HG02588 (cell line): ENCODE data around the gene EPHB4.
"Not testable (repeated sequence)": the region's sequence is repeated elsewhere in the genome, so short reads cannot be mapped to it uniquely, and the experiment has no call there.

Experiments used
- ATAC-seq: cut with Tn5 transposase; IDR thresholded peaks from one replicate; pipeline ENCODE4 v1.9.1; 2021; ENCODE audit warnings: mild to moderate bottlenecking, moderate library complexity; ENCODE audit not compliant: unreplicated experiment

Gene EPHB4

GRCh38 chr7:100854899-100855298, 27.6 kb upstream of the EPHB4 start:
- not testable (repeated sequence) for ATAC-seq

- ATAC-seq: no peak
Observed at GRCh38 chr7:100854146-100854895, 27.0 kb upstream of the EPHB4 start.

- ATAC-seq: peak; percentile 91
Observed at GRCh38 chr7:100852048-100852872, 24.9 kb upstream of the EPHB4 start, which contains the start of gene SLC12A9. Gene SLC12A9, plus strand, starts transcription at chr7:100852713. Its CDS starts 1,485 bp downstream, at chr7:100854198.

DNA sequence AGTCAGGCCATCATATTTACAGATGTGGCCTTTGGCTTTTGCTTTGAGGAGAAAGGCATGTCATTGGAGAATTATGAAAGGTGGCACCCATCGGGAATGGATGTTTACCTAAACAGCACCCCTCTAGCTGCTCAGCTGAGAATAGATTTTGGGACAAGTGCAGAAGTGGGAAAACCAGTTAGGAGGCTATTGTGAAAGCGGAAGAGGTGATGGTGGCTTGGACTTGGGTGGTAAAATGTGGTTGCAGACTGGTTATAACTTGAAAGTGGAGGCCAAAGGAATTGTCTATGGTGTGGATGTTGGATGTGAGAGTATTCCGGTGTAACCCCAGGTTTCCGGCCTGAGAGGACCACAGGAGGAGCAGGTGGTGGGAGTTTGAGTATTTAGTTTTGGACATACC, 20.0 kb upstream of the EPHB4 start:
- no peak for ATAC-seq

DNA sequence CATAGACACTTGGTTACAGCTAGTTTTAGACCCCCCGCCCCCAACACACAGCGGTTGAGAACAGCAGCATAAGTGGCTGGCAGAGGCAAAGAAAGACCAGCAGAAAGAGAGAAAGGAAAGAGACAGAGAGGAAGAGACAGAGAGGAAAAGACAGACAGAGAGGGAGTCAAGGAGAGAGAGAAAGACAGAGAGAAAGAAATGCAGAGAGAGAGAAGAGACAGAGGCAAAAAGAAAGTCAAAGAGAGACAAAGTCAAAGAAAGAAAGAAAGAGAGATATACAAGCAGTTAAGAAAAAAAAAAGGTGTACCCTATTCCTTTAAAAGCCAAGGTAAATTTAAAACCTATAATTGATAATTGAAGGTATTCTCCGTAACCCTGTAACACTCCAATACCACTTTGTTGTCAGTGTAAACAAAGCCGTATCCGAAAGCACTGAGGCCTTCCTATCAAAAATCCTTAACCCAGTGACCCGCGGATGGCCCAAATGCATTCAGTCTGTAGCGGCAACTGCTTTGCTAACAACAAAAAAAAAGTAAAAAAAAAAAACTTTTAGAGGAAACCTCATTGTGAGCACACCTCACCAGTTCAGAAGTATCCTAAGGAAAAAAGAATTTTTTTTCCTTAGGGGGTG, 13.3 kb upstream of the EPHB4 start:
- no peak for ATAC-seq

DNA sequence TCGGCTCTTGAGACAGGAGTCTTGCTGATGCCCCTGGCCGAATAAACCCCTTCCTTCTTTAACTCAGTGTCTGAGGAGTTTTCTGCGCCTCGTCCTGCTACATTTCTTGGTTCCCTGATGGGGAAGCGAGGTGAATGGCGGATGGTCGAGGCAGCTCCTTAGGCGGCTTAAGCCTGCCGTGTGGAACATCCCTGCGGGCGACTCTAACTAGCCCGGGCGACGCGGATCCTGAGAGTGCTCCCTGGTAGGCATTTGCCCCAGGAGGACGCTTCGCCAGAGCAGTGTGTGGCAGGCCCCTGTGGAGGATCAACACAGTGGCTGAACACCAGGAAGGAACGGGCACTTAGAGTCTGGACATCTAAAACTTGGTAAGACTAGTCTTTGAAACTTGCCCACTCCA, 12.0 kb upstream of the EPHB4 start:
- no peak for ATAC-seq

GRCh38 chr7:100837099-100837836, 9.9 kb upstream of the EPHB4 start:
- ATAC-seq: peak; percentile 89

DNA sequence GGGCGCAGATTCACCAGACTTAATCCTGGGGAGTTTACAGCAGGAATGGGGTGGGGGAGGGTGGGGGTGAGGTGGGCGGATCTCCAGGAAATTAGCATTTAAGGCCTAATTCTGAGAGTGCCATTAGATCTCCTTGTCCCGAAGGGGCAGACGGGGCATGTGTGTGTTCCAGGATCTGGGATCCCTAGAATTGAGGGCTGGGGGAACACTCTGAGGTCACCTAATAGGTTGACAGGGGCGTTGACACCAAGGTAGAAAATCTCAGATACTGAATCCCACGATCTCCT, 9.4 kb upstream of the EPHB4 start:
- no peak for ATAC-seq

DNA sequence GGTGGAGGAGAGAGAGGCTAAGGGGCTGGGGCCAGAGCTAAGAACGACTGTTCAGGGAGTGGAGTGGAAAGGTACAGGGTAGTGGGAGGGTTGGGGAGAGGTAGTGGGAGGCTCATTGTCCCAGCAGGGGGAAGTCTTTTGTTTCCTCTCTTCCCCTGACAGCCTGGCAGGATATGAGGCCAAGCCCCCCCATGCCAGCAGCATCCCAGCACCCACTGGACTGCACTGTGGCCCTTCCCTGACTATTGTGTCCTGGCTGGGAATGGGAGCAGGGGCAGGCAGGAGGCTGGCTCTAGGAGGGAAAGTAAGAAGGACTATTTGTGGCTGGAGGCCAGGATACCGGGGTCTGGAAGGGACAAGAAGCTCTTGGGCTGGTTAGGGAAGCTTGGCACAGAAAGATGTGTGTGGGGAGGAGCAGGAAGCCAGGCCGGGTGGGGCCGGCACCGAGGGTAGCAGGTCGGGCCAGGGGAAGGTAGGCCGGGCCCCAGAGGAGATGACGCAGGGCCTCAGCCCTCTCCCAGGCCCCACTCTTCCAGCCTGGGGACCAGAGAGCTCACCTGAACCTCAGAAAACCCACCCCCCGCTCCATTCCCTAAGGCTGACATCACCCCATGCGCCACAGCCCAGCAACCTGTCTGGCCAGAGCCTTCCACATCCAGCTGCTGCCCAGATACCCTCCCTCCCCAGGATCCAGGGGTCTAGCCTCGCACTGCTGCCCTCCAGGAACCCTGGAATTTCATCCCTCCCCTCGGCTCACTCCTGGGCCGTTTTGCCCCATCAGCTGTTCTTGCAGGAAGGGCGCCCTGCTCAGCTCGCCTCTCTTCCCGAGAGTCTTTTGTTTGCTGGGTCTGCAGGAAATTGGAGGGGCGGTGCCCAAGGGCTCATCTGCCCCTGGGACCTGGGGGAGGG, 8.8 kb upstream of the EPHB4 start:
- ATAC-seq: no peak

DNA sequence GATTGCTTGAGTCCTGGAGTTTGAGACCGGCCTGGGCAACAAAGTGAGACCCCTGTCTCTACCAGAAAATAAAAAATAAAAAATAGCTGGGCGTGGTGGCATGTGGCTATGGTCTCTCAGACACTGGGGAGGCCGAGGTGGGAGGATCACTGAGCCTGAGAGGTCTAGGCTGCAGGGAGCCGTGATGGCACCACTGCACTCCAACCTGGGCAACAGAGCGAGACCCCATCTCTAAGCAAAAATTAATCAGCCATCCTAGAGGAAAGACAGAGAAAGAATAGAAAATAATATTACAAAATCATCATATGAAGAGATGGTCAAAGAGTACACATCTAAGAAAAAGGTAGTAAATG, 4.9 kb upstream of the EPHB4 start:
- ATAC-seq: no peak

- ATAC-seq: no peak
Observed at GRCh38 chr7:100830396-100830795, 3.1 kb upstream of the EPHB4 start.

- no peak for ATAC-seq
Observed at GRCh38 chr7:100829150-100829716, 1.9 kb upstream of the EPHB4 start.

DNA sequence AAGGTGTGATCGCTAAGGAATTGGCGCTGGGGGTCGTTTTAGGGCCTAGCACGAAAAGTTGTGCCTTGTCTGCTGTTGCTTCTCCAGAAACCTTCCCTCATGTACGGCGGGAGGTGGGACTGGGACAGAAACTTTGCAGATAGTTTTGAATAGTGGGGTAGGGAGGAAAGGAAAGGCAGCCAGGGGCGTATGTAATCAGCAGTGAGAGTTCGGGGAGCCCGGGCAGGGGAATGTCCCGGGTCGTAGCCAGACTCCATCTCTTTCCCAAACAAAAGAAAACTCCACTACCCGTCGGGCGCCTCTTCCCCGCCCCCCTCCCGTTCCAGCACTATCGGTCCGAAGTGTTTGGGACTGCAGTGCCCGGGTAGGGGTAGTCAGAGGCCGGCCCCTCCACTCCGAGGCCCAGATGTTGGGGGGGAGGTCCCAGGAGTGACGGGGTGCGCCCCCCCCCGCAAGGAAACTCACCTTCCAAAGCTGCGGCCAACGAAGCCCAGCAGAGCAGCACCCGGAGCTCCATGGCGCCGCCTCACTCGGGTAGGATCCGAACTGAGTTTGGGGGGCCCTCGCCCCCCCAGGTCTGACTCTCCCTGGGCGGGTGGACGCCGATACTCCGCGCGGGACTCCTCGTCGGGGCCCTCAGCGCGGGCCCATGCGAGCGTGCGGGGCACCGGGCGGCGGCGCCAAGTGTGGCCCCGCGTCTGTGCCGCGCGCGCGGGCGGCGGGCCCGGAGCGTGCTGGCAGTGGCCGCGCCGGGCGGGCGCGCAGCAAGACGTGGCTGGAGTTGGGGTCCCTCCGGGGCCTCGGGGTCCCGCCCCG, 601 bp downstream of the EPHB4 start:
- ATAC-seq: no peak

DNA sequence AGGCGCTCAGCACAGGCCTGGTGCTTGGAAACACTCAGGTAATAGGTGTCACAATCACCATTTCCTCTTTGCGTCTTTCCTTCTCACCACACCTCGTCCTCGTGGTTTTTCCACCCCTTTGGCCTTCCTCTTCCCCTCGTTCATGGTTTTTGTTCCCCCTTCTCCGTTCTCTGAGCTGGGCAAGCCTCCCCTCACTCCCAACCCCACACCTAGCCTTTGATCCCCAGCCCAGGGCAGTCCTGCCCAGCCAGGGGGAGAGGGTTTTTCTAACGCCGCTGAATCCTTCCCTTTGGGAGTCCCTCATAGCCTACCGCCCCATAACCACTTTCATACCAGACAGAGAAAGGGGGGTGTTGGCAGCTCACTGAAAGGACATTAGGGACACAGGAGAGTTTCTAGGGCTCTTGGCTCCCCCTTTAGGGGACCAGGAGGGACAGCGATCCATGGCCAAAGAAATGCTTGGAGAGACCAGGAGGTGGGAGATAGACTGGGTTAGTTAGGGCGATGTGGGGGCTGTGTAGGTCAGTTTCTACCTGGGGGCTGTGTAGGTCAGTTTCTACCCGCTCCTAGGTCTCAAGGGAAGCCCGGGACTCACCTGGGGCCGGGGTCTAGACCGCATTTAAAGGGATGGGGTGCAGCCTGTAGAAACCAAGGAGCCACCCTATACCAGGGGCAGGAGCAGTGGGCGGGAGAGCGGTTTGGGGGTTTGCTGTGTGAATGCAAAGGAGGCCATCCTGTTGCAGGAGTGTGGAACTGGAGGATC, 1.4 kb downstream of the EPHB4 start:
- no peak for ATAC-seq

GRCh38 chr7:100825215-100825671, 2.1 kb downstream of the EPHB4 start:
- no peak for ATAC-seq

- no peak for ATAC-seq
Observed at GRCh38 chr7:100824499-100825214, 2.7 kb downstream of the EPHB4 start.

DNA sequence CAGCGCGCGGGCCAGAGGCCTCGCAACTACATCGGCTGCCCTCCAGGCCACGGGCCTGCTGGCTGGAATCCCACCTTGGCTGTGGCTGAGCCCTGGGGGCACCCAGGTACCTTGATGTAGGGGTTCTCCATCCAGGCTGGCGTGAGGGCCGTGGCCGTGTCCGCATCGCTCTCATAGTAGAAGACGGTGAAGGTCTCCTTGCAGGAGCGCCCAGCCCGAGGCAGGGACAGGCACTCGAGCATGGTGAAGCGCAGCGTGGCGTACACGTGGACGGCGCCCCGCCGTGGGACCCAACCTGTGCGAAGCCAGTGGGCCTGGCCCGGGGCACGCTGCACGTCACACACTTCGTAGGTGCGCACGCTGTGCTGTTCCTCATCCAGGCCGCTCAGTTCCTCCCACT, 3.8 kb downstream of the EPHB4 start:
- no peak for ATAC-seq

GRCh38 chr7:100823140-100823525, 4.2 kb downstream of the EPHB4 start:
- ATAC-seq: no peak
